GM12878 (cell line): Measurements from ENCODE around the gene BCL2L13. TPM values are rescaled to one million over a fixed set of nuclear protein-coding genes. Genes with fewer than 3 reads are reported as not detected.
A peak's percentile ranks its signal among the peaks of the same experiment; 100 is the strongest.

Source experiments
- ATAC-seq: fragments of 200-7000 bp; cut with Tn5 transposase; 3 replicates; pipeline ENCODE4 v1.9.1; 2020; ENCODE audit warnings: mild to moderate bottlenecking, moderate library complexity
- BruUV-seq: library from RNA; stranded (reverse); fragments of 400-500 nt; replicated peaks from 2 replicates; lab custom pipeline; 2021; lab: Mats Ljungman, UMichigan
- CTCF ChIA-PET: fragments of 300-600 bp; sonication (Branson Sonifier 250); formaldehyde crosslinking; extraction: SDS; loops from one replicate; lab custom pipeline; 2021; ENCODE audit warnings: inconsistent platforms; lab: Yijun Ruan, JAX
- POLR2A ChIA-PET: fragments of 350-600 bp; formaldehyde crosslinking; extraction: SDS; loops from one replicate; lab custom pipeline; 2021; ENCODE audit warnings: inconsistent platforms; lab: Charles Lee
- RAD21 ChIA-PET: fragments of 300-600 bp; sonication (Branson Sonifier 250); formaldehyde crosslinking; loops from one replicate; lab custom pipeline; 2023; ENCODE audit warnings: antibody characterized with exemption; ENCODE audit not compliant: unreplicated experiment; lab: Charles Lee
- SMC1A ChIA-PET: fragments of 300-600 bp; sonication (Branson Sonifier 250); formaldehyde crosslinking; loops from one replicate; lab custom pipeline; 2023; ENCODE audit not compliant: unreplicated experiment, uncharacterized antibody; lab: Charles Lee
- DNase-seq: peaks from one replicate; pipeline ENCODE4 v3.0.0-alpha.2; 2011; ENCODE audit warnings: low read depth, low spot score
- FAIRE-seq: peaks from 3 replicates; lab custom pipeline; 2011; peaks lifted over from hg19 to GRCh38; lab: Jason Lieb, UNC
- H2AFZ ChIP-seq: 2 replicates; pipeline ENCODE4 v1.6.0; 2011; ENCODE audit warnings: low read depth, low read length, control low read depth; ENCODE audit not compliant: control insufficient read depth
- H3K27ac ChIP-seq: 2 replicates; pipeline ENCODE4 v1.5.1; 2011; ENCODE audit warnings: control low read depth; ENCODE audit not compliant: control insufficient read depth, insufficient read depth
- H3K27me3 ChIP-seq, 2 experiments: replicated peaks in 1 of 2; 2 replicates each; pipeline versions ENCODE4 v1.6.0 to v1.6.1; 2011; ENCODE audit warnings: low read length in 1 of 2; ENCODE audit not compliant: control insufficient read depth in 2 of 2, insufficient read depth in 2 of 2
- H3K36me3 ChIP-seq, 2 experiments: 2 replicates each; pipeline ENCODE4 v1.5.1; 2011; ENCODE audit warnings: low read length in 1 of 2; ENCODE audit not compliant: control insufficient read depth in 2 of 2, insufficient read depth in 2 of 2
- H3K4me1 ChIP-seq: 2 replicates; pipeline ENCODE4 v1.6.1; 2011; ENCODE audit warnings: mild to moderate bottlenecking, low read length, moderate library complexity, mixed read lengths; ENCODE audit not compliant: control insufficient read depth, insufficient read depth
- H3K4me2 ChIP-seq: 2 replicates; pipeline ENCODE4 v1.6.0; 2011; ENCODE audit warnings: control low read depth; ENCODE audit not compliant: control insufficient read depth, insufficient read depth
- H3K4me3 ChIP-seq: fragments of 200-600 bp; sonication (generic); 2 replicates; pipeline ENCODE4 v1.5.1; 2016
- H3K79me2 ChIP-seq: 2 replicates; pipeline ENCODE4 v1.6.0; 2011; ENCODE audit warnings: low read length; ENCODE audit not compliant: control insufficient read depth, insufficient read depth
- H3K9ac ChIP-seq: 2 replicates; pipeline ENCODE4 v1.8.0; 2011; ENCODE audit warnings: low read length, control low read depth, mixed read lengths; ENCODE audit not compliant: control insufficient read depth, insufficient read depth
- H3K9me3 ChIP-seq: replicated peaks from 3 replicates; pipeline ENCODE4 v1.5.1; 2011; ENCODE audit warnings: mild to moderate bottlenecking, low read length; ENCODE audit not compliant: control insufficient read depth, insufficient read depth
- H4K20me1 ChIP-seq: 2 replicates; pipeline ENCODE4 v1.6.0; 2011; ENCODE audit not compliant: control insufficient read depth, insufficient read depth
- BHLHE40 ChIP-seq, 2 experiments: fragments of 450-650 bp in 1 of 2; IDR thresholded peaks; 2 replicates each; pipeline ENCODE4 v1.6.1; 2011 to 2017; ENCODE audit warnings: low read depth in 2 of 2, borderline replicate concordance in 1 of 2, improper control_type of control experiment in 1 of 2, low read length in 1 of 2, mild to moderate bottlenecking in 1 of 2
- PAX5 ChIP-seq: IDR thresholded peaks from 2 replicates; pipeline ENCODE4 v1.6.1; 2011; ENCODE audit warnings: low read depth, low read length, borderline replicate concordance
- POLR2A ChIP-seq: IDR thresholded peaks from 2 replicates; pipeline ENCODE4 v1.6.1; 2011; ENCODE audit warnings: low read depth, mild to moderate bottlenecking, low read length
- POLR2AphosphoS5 ChIP-seq: IDR thresholded peaks from 2 replicates; pipeline ENCODE4 v1.6.1; 2011; ENCODE audit warnings: mild to moderate bottlenecking, low read length, inconsistent platforms
- WGBS: methylation state at CpG from one replicate; pipeline ENCODE4 v1.1.6; 2016; ENCODE audit warnings: low lambda C conversion rate; ENCODE audit not compliant: insufficient replicate concordance, insufficient coverage; ENCODE audit errors: missing lambda C conversion rate; 5-methylcytosine and 5-hydroxymethylcytosine counted together
- in situ Hi-C: fragments of 300-500 bp; cut with MboI; formaldehyde crosslinking; loops from 9 replicates; pipeline ENCODE4 v1.14.3; 2018; ENCODE audit warnings: mixed read lengths
- intact Hi-C: fragments of 100-400 bp; cut with micrococcal nuclease; formaldehyde crosslinking; loops from one replicate; pipeline ENCODE4 v1.14.2; 2022; ENCODE audit not compliant: unreplicated experiment
- polyA plus RNA-seq, 11 experiments: library from polyadenylated mRNA; depleted of rRNA in 4 of 11; unstranded in 6 of 11; stranded (reverse) in 5 of 11; fragments of >200 nt; fragmentation: Nextera tagmentation in 4 of 11; fragmentation: Illumina TruSeq in 1 of 11; extraction: Ambion mirVana in 4 of 11; extraction: Trizol in 1 of 11; gene quantifications; 1 replicate in 1 of 11; 2 replicates in 10 of 11; pipeline versions ENCODE4 v1.2.1 to v1.2.3, GENCODE V29; 2011 to 2016; ENCODE audit warnings: inconsistent platforms in 2 of 11, missing spikeins in 2 of 11, low read depth in 1 of 11
- total RNA-seq, 4 experiments: library from RNA; depleted of rRNA in 3 of 4; stranded (reverse); fragments of >200 nt in 3 of 4; fragmentation: Illumina TruSeq in 1 of 4; extraction: Trizol in 1 of 4; gene quantifications; 2 replicates each; pipeline versions ENCODE4 v1.2.1 to v1.2.3, GENCODE V29; 2013 to 2021
- TF ChIP-seq, protein P1 (sequence below): fragments of 450-650 bp; IDR thresholded peaks from 2 replicates; pipeline ENCODE4 v1.6.1; 2014; ENCODE audit warnings: mild to moderate bottlenecking
- TF ChIP-seq, protein P2 (sequence below): fragments of 450-650 bp; IDR thresholded peaks from 2 replicates; pipeline ENCODE4 v1.6.1; 2016; ENCODE audit warnings: mild to moderate bottlenecking

BCL2L13 gene
- total and polyA plus RNA-seq, 10 of the 15 experiments (the other 5 are each of a cell fraction or from before 2014, with no cell fraction given), result 18.6 to 30.6 (median 28.2) TPM

DNA sequence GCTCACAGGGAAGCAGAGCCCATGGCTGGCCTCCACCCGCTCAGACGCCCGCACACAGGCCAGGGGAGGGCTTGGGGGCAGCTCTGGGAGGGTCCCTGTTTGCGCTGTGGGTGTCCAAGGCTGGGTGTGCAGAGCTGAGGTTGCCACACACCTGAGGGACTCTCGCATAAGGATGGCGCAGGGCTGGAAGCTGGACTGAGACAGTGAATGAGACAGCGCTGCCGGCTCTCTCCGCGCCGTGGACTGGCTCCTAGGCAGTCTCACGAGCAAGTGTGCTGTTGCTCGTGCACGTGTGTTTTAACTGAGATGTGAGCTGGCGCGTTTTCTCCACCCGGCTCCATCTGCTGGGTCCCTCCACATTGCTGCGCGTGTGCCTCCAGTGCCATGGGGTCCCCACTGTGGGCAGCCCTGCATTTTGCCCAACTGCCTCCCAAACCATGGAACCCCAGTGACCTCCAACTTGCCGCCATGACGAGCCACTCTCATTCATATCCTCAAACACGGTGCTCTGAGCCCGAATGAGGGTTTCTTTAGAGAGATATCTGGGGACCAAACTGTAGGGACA lies 139.9 kb downstream of the BCL2L13 start:
- no TSS peak for BruUV-seq
- ChIA-PET CTCF (interaction anchor here (1.0 to 6.4 kb wide), 8 partner anchors 8 to 297 kb away, joined by 3 to 70 read pairs (median 6); no protein-coding TSS in a partner anchor), POLR2A (interaction anchor here (0.6 to 6.7 kb wide), 3 partner anchors 11 to 148 kb away, joined by 4 to 85 read pairs (median 6); no protein-coding TSS in a partner anchor), RAD21 (interaction anchor here (0.7 to 4.5 kb wide), 3 partner anchors 21 to 333 kb away, joined by 3 to 77 read pairs (median 8); no protein-coding TSS in a partner anchor), SMC1A (interaction anchor here (1.0 to 3.7 kb wide), 9 partner anchors 11 to 298 kb away, joined by 3 to 24 read pairs (median 4); no protein-coding TSS in a partner anchor)
- TF ChIP-seq POLR2A (peak; percentile 67), PAX5 (no peak), BHLHE40 (IDR thresholded peaks at IDR 0.05; ENCODE audit: borderline replicate concordance in 1 of 2, low read depth in 2 of 2, low read length in 1 of 2) (0 out of 4 replicates have a peak, but pooled peaks of 1 of the 2 experiments have one; percentile 26), POLR2AphosphoS5 (peak; percentile 29; the same call in 1 of the 2 replicates)
- TF ChIP-seq, protein P1, sequence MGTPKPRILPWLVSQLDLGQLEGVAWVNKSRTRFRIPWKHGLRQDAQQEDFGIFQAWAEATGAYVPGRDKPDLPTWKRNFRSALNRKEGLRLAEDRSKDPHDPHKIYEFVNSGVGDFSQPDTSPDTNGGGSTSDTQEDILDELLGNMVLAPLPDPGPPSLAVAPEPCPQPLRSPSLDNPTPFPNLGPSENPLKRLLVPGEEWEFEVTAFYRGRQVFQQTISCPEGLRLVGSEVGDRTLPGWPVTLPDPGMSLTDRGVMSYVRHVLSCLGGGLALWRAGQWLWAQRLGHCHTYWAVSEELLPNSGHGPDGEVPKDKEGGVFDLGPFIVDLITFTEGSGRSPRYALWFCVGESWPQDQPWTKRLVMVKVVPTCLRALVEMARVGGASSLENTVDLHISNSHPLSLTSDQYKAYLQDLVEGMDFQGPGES, result no peak
- TF ChIP-seq, protein P2, sequence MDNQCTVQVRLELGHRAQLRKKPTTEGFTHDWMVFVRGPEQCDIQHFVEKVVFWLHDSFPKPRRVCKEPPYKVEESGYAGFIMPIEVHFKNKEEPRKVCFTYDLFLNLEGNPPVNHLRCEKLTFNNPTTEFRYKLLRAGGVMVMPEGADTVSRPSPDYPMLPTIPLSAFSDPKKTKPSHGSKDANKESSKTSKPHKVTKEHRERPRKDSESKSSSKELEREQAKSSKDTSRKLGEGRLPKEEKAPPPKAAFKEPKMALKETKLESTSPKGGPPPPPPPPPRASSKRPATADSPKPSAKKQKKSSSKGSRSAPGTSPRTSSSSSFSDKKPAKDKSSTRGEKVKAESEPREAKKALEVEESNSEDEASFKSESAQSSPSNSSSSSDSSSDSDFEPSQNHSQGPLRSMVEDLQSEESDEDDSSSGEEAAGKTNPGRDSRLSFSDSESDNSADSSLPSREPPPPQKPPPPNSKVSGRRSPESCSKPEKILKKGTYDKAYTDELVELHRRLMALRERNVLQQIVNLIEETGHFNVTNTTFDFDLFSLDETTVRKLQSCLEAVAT, result peak; percentile 95
- H3K9ac ChIP-seq, result peak overlapping the region; percentile 95
- FAIRE-seq (no peak), DNase-seq (no peak), ATAC-seq (no peak)
- H3K36me3 ChIP-seq, result no peaks in the 10 kb centered on the region; a peak in 1 of 4 replicates
- peak overlapping the region; percentile 91 for H3K4me3 ChIP-seq
- H2AFZ ChIP-seq, result no peak overlapping the region
- H4K20me1 ChIP-seq, result no peaks in the 10 kb centered on the region
- peak overlapping the region; percentile 90 for H3K4me2 ChIP-seq
- H3K9me3 ChIP-seq, result no peaks in the 10 kb centered on the region; the same call in 2 of the 3 replicates
- no peaks in the 10 kb centered on the region for H3K27me3 ChIP-seq
- 79% methylated on average over 23 of the region's 23 CpGs for WGBS
- peak overlapping the region; percentile 98 for H3K27ac ChIP-seq
- intact Hi-C loops, result loop anchor here (5.0 to 10.0 kb wide), 2 partner anchors 151 to 216 kb away; partner anchors contain the start of gene ATP6V1E1
- peaks cover 47% of the 10 kb centered on the region for H3K4me1 ChIP-seq
- H3K79me2 ChIP-seq, result peaks cover 42% of the 10 kb centered on the region
- in situ Hi-C loops, result no loop called here
